Activated CD8-positive, alpha-beta memory T cell treated with anti-CD3 and anti-CD28 coated beads, Interleukin-2, amount 10 ng/mL, durations not matched to agents 7 days and 5 days (primary cell): ENCODE data around the gene HMGB4. TPM values are rescaled to one million over a fixed set of nuclear protein-coding genes. Genes with fewer than 3 reads are reported as not detected.

Experiments
- ATAC-seq: fragments of 150-1000 bp; cut with Tn5 transposase; one replicate; pipeline ENCODE4 v1.10.0; 2021; ENCODE audit warnings: moderate library complexity
- CTCF ChIA-PET: fragments of 350-600 bp; sonication (Branson Sonifier 250); formaldehyde crosslinking; loops from one replicate; lab custom pipeline; 2021; ENCODE audit warnings: antibody characterized with exemption; lab: Charles Lee
- DNase-seq: peaks from one replicate; pipeline ENCODE4 v3.0.0-alpha.2; 2020
- H3K27ac Mint-ChIP-seq: one replicate; pipeline ENCODE4 v1.8.0; 2021; ENCODE audit warnings: mild to moderate bottlenecking, mixed read lengths
- H3K27me3 Mint-ChIP-seq: one replicate; pipeline ENCODE4 v1.8.0; 2021; ENCODE audit warnings: mixed read lengths
- H3K36me3 Mint-ChIP-seq: one replicate; pipeline ENCODE4 v1.8.0; 2021; ENCODE audit warnings: mild to moderate bottlenecking, mixed read lengths
- H3K4me1 Mint-ChIP-seq: one replicate; pipeline ENCODE4 v1.8.0; 2021; ENCODE audit warnings: mixed read lengths
- H3K4me3 Mint-ChIP-seq: one replicate; pipeline ENCODE4 v1.8.0; 2021; ENCODE audit warnings: mild to moderate bottlenecking, moderate library complexity, mixed read lengths
- H3K9me3 Mint-ChIP-seq: one replicate; pipeline ENCODE4 v1.8.0; 2022; ENCODE audit warnings: low read depth, mixed read lengths
- total RNA-seq, 2 experiments: library from RNA; stranded (reverse); gene quantifications; one replicate each; pipeline ENCODE4 v1.2.3, GENCODE V29; 2021

The HMGB4 gene
- total RNA-seq, 2 experiments from 2014 or later: not detected

DNA sequence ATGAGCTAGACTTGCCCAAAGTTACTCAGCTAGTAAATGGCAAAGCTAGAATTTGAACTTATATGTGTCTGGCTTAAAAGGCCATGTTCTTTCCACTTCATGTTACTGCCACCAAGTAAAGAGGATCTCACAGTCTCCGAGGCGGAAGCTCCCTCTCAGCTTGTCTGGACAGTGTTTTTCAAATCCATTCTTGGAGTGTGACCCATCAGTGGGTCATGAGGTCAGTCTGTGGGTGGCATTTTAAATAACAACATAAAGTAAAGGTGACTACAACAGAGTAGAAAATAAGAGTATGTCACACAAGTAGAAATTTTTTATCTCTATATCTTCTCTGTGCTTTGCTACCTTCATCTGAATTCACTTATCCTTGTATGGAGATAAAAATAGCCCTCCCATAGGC, 3.2 kb upstream of the HMGB4 start:
- Mint-ChIP-seq H3K27ac (no peak overlapping the region), H3K4me3 (no peak overlapping the region), H3K4me1 (no peaks in the 10 kb centered on the region), H3K9me3 (no peaks in the 10 kb centered on the region), H3K27me3 (peaks cover 5% of the 10 kb centered on the region), H3K36me3 (no peaks in the 10 kb centered on the region)
- ATAC-seq (no peak), DNase-seq (no peak)
- CTCF ChIA-PET: no interaction called here

DNA sequence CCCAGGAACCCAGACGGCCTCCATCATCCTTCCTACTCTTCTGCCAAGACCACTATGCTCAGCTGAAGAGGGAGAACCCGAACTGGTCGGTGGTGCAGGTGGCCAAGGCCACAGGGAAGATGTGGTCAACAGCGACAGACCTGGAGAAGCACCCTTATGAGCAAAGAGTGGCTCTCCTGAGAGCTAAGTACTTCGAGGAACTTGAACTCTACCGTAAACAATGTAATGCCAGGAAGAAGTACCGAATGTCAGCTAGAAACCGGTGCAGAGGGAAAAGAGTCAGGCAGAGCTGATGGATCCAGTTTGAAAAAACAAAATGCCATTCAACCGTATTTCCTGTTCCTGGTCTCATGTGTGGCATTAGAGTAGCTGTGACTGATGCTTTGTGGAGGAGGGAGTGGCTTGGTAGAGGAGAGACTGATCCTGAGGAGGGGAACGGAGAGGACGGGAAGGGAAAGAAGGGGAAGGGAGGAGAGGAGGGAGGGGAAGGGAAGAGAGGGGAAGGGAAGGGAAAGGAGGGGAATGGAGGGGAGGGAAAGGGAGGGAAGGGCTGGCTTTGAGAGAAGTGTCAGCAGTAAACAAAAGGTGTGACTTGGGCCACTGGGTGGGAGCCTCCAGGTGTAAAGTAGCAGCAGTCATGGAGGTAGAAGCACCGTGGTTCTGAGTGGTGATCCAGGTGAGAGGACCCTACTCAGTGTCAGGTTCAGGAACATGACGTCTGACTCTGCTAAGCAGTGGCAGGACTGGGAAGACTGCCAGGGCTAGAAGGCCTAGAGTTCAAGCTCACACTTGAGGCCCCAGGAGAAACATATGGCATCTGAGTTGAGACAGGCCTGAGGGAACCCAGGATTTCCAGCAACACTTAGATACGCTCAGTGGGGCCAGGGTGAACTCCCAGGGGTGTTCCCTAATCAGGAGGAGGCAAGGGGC, 846 bp downstream of the HMGB4 start:
- CTCF ChIA-PET: no interaction called here
- Mint-ChIP-seq H3K9me3 (no peaks in the 10 kb centered on the region), H3K36me3 (no peaks in the 10 kb centered on the region), H3K27me3 (peaks cover 7% of the 10 kb centered on the region), H3K27ac (no peak overlapping the region), H3K4me3 (no peak overlapping the region), H3K4me1 (peaks cover 9% of the 10 kb centered on the region)
- no peak for ATAC-seq
- no peak for DNase-seq

DNA sequence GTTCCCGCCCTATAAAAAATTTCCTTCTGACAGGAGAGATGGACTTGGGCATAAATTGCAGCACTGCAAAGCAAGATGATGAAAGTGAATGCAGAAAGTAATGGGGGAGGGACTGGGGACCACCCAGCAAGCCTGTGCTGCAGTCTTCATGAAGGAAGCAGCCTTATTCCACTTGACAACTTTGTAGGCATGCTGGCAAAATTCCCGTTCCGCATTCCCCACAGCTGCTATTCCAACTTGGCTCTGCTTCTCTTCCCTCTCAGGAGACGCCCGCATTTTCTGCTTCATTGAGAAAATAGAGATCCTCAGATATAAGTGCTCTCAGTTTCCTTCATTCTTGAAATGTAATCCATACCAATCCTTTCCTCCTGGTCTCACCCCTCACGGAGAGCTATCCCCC, 2.4 kb downstream of the HMGB4 start:
- Mint-ChIP-seq H3K27me3 (peaks cover 7% of the 10 kb centered on the region), H3K36me3 (no peaks in the 10 kb centered on the region), H3K27ac (no peak overlapping the region), H3K4me1 (peaks cover 9% of the 10 kb centered on the region), H3K4me3 (no peak overlapping the region), H3K9me3 (no peaks in the 10 kb centered on the region)
- ATAC-seq: no peak
- CTCF ChIA-PET: no interaction called here
- no peak for DNase-seq

DNA sequence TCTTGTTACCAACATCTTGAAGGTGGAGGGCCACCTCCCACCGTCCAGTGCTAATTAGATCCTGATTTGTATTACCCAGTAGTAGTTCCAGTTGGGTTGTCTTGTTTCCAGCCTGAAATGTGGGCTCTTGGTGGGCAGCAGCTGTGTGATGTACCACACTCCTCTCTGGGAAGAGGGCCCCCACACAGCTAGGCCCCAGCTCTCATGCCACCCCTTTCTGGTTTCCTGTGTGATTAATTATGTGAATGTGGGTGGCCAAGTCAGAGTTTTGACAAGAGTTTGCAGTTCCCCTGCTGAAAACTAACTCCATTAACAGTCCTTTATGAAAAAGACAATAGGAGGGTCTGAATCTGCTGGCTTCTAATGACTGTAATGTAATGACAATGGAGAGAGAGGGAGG, 3.8 kb downstream of the HMGB4 start:
- CTCF ChIA-PET: no interaction called here
- Mint-ChIP-seq H3K4me3 (no peak overlapping the region), H3K4me1 (peaks cover 9% of the 10 kb centered on the region), H3K27ac (no peak overlapping the region), H3K9me3 (no peaks in the 10 kb centered on the region), H3K27me3 (peaks cover 7% of the 10 kb centered on the region), H3K36me3 (no peaks in the 10 kb centered on the region)
- no peak for DNase-seq
- ATAC-seq: no peak

DNA sequence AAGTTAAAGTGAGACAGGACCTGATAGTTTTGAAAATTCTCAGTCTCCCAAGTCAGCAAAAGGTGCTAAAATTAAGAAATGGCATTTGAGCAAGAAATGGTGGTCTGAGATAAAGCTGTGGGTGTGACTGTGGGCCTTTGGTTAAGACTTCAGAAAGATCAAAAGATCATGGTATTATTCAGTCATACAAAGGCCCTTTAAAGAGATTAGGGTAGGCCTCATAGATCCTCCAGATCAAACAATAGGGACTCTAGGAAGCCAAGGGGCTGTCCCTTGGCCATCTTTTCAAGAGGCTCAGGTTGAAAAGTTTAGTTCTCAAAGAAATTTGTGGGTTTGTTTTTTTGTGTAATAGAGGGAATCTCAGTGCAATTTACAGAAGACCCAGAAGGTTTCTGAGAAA, 8.4 kb downstream of the HMGB4 start:
- no peak for ATAC-seq
- Mint-ChIP-seq H3K27ac (no peak overlapping the region), H3K36me3 (no peaks in the 10 kb centered on the region), H3K27me3 (peaks cover 6% of the 10 kb centered on the region), H3K9me3 (no peaks in the 10 kb centered on the region), H3K4me3 (no peak overlapping the region), H3K4me1 (peaks cover 9% of the 10 kb centered on the region)
- no peak for DNase-seq
- CTCF ChIA-PET: no interaction called here

DNA sequence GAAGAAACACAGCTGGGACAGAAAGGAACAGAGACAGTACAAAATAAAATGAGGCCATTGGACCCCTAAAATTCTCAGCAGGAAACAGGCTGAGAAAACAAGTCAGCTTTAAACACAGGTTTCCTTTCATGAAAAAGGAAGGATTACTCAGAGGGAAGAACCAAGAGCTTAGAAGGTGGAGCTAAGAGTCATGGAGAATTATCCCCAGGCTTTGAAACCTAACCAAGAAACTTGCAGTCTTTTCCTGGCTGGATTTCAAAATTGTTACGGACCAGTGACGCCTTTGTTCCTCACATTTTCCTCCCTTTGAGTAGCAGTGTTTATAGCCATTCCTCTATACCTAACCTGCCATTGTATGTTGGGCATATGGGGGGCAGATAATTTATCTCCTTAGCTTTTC, 8.8 kb downstream of the HMGB4 start:
- Mint-ChIP-seq H3K4me3 (no peak overlapping the region), H3K36me3 (no peaks in the 10 kb centered on the region), H3K4me1 (peaks cover 6% of the 10 kb centered on the region), H3K27ac (no peak overlapping the region), H3K27me3 (peaks cover 6% of the 10 kb centered on the region), H3K9me3 (no peaks in the 10 kb centered on the region)
- DNase-seq: no peak
- no peak for ATAC-seq
- CTCF ChIA-PET: no interaction called here

DNA sequence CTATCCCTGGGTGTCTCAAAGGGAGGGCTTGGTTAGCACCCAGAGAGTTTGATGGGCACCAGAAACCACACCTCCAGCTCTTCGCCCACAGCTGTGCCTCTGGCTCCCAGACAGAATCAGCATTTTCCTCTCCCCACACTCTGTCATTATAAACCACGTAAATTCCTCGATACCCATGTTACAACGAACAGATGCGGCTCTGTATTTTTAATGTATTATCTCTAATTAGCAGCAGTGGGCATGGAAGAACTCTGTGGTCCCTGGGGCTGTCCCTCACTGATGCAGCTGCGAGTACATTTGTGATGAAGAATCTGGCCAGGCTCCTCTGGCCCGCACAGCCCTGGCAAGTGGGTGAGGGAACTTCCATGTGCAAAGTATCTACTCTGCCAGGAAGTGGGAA, 10.8 kb downstream of the HMGB4 start:
- Mint-ChIP-seq H3K27me3 (peaks cover 2% of the 10 kb centered on the region), H3K27ac (no peak overlapping the region), H3K4me3 (no peak overlapping the region), H3K36me3 (no peaks in the 10 kb centered on the region), H3K4me1 (no peaks in the 10 kb centered on the region), H3K9me3 (no peaks in the 10 kb centered on the region)
- ATAC-seq: no peak
- CTCF ChIA-PET: no interaction called here
- no peak for DNase-seq

DNA sequence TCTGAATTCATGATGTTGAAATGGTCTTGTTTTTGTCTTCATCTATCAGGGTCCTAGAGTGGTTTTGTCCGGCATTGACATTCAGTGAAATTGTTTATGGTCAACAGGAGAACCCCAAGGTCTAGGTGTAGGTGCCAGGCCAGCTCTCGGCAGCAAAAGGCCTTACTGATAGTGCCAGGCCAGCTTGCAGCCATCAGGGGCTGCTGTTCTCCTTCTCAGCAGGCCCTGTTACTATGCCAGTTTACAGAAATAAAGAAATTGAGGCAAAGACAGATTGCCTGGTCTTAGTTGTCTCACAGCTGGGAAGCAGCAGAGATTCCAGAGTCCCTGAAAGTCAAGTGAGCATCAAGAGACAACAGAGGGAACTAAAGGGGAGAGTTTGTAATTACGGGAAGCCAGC, 12.0 kb downstream of the HMGB4 start:
- peaks cover 2% of the 10 kb centered on the region for H3K27me3 Mint-ChIP-seq
- CTCF ChIA-PET: no interaction called here

DNA sequence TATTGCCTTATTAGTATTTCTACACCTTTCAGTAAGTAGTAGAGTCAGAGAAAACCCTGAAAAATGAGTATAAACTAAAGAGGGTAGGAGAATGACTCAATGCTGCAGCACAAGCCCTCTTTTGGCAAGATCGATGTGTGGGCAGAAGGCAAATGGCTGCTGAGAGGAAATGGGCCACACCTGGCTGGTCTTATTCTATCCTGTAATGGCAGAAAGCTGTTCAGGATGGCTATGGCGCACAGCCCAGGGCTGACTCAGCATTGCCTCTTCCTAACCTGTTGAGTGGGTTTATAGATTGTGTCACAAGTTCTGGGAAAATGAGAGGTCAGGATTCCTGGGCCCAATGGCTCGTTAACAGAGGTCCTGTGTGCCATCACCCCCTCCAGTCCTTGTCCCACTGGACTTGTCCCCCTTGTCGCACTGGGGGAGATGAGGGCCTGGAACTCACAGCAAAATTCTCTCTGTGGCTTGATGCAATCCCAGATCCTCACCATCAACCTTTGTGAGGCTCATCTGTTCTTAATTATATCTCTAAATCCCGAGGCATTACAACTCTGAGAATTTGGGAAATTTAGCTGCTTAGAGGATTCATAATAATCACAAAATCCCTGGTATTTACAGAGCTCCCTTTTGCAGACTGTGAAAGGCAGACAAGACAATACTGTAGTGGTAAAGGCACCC, 13.2 kb downstream of the HMGB4 start:
- Mint-ChIP-seq H3K4me1 (no peaks in the 10 kb centered on the region), H3K4me3 (no peak overlapping the region), H3K9me3 (no peaks in the 10 kb centered on the region), H3K27ac (no peak overlapping the region), H3K27me3 (peaks cover 7% of the 10 kb centered on the region), H3K36me3 (no peaks in the 10 kb centered on the region)
- DNase-seq: no peak
- no peak for ATAC-seq
- CTCF ChIA-PET: no interaction called here

More for the DNA sequence above, 12.0 kb downstream of the HMGB4 start:
- Mint-ChIP-seq H3K36me3 (no peaks in the 10 kb centered on the region), H3K9me3 (no peaks in the 10 kb centered on the region), H3K4me3 (no peak overlapping the region), H3K4me1 (no peaks in the 10 kb centered on the region), H3K27ac (no peak overlapping the region)
- ATAC-seq (no peak), DNase-seq (no peak)

DNA sequence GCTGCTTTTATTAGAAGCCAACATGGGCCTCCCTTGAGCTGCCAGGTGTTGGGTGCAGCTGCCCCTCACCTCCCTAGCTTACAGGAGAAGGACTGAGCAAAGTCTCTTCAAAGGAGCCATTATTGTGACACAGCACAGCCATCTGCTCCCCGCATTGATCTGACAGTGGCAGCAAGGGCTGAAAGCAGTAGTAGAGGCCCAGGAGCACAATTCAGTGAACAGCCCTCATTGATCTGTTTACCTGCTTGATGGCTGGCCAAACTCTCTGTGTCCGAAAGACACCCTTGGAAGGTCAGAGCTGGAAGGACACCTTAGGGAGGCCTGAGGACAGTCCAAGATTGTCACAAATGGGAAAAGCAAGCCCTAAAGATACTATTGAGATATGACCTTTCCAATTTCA, 14.5 kb downstream of the HMGB4 start:
- no peak for DNase-seq
- no peak for ATAC-seq
- Mint-ChIP-seq H3K27me3 (peaks cover 9% of the 10 kb centered on the region), H3K4me3 (no peak overlapping the region), H3K9me3 (no peaks in the 10 kb centered on the region), H3K27ac (no peak overlapping the region), H3K36me3 (no peaks in the 10 kb centered on the region), H3K4me1 (no peaks in the 10 kb centered on the region)
- CTCF ChIA-PET: no interaction called here

DNA sequence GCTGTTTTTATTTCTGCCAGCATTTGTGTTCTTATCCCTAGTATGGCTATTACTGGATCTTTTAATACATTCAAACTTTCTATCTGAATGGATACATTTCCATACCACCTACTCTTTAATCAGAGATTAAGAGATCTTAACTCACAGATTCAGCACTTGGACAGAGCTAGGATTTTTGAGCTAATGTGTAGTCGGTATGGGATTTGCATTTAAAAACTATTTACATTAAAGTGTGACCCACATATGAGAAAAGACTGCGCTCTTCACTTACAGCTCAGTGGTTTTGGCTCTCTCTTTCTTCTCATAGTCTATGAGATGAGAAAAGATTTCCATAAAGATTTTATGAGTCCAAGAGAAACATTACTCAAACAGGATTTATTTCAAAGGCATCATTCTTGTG, 16.4 kb downstream of the HMGB4 start:
- Mint-ChIP-seq H3K27me3 (peaks cover 9% of the 10 kb centered on the region), H3K4me3 (no peak overlapping the region), H3K4me1 (no peaks in the 10 kb centered on the region), H3K36me3 (no peaks in the 10 kb centered on the region), H3K27ac (no peak overlapping the region), H3K9me3 (no peaks in the 10 kb centered on the region)
- ATAC-seq (no peak), DNase-seq (no peak)
- CTCF ChIA-PET: no interaction called here

DNA sequence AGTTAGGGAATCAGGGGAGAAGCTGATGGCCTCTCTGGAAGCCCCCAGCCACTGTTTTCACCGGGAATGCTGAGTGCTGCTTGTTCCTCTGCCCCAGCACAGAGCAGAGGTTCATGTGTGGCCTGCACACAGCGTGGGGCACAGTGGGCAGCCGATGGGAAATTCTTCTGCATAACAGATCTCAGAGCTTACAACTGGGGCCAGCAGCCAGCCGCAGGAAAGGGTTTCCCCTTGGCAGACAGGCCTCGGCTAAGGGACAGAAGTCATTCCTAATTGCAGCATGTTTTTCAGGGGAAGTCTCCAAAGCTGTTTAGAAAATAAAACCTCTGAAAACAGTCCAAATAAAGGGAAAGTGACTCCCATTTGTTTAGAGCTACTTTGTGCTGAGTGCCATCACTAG, 22.6 kb downstream of the HMGB4 start:
- Mint-ChIP-seq H3K4me3 (no peak overlapping the region), H3K36me3 (no peaks in the 10 kb centered on the region), H3K27ac (no peak overlapping the region), H3K9me3 (no peaks in the 10 kb centered on the region), H3K4me1 (no peaks in the 10 kb centered on the region), H3K27me3 (peaks cover 10% of the 10 kb centered on the region)
- ATAC-seq (no peak), DNase-seq (no peak)
- CTCF ChIA-PET: no interaction called here

DNA sequence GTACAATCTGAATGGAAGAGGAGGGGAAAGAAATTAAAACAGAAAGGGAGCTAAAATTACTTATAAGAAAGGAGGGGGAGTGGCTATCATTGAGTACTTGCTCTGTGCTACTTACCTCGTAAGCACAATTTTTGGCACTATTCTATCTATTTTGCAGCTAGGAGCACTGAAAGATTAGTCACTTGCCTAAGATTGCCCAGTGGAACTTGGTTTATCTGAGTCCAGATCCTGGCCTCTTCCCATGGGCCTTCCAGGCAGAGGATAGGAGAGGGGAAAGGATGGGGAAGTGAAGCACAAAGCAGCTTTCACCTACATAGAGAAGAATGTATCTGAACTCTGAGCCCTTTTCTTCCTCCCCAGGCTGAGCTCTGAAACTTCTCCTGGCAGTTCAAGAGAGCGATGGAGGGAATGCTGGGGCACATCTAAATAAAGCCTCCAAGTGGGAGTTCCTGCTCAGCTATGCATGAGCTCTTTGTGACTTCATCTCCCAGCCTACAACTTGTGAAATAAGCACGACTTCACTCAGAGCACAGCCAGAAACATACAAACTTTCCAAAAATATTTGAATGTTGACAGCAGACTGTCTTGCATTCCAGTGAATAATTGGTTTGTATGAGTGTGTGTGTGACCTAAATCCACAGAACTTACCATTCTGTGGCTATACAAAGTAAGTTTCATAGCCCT, 29.4 kb downstream of the HMGB4 start:
- no peak for DNase-seq
- CTCF ChIA-PET: no interaction called here
- Mint-ChIP-seq H3K4me1 (no peaks in the 10 kb centered on the region), H3K9me3 (no peaks in the 10 kb centered on the region), H3K4me3 (no peak overlapping the region), H3K36me3 (no peaks in the 10 kb centered on the region), H3K27ac (no peak overlapping the region), H3K27me3 (no peaks in the 10 kb centered on the region)
- ATAC-seq: no peak

DNA sequence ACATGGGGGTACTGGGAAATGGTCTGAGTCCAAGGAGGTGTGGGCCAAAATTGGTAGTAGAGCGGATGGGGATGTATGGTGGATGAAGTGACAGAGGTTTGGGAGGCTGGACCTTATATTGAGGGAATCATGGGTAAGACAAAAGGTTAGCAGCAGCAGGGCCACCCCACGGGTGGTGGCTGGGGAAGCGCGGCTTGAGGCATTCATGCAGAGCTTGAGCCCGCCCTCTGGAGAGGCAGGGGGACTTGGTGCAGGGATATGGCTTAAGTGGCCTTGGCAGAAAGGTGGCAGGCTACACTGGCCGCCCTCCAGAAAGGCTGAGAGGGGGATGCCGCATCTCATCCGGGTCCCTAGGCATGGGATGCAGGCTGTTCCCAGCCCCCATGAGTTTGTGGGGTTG, 31.5 kb downstream of the HMGB4 start:
- H3K9me3 Mint-ChIP-seq: no peaks in the 10 kb centered on the region
- ATAC-seq (no peak), DNase-seq (no peak)
- no peaks in the 10 kb centered on the region for H3K36me3 Mint-ChIP-seq
- no peaks in the 10 kb centered on the region for H3K4me1 Mint-ChIP-seq
- no peak overlapping the region for H3K27ac Mint-ChIP-seq
- H3K4me3 Mint-ChIP-seq: no peak overlapping the region
- H3K27me3 Mint-ChIP-seq: no peaks in the 10 kb centered on the region
- CTCF ChIA-PET: no interaction called here
